ENCODE data around the gene ELOVL3.

- TF ChIP-seq CTCF (IDR thresholded peaks at IDR 0.05; ENCODE audit: insufficient read depth, low read length) = no peak
- no peak for TF ChIP-seq GABPA (IDR thresholded peaks at IDR 0.05; ENCODE audit: low read depth)
- TF ChIP-seq POLR2AphosphoS5 (IDR thresholded peaks at IDR 0.05; ENCODE audit: low read depth) = no peak
- TF ChIP-seq REST (IDR thresholded peaks at IDR 0.05; ENCODE audit: insufficient replicate concordance, low read depth) = no peak
Observed at GRCh38 chr10:102225646-102226541, at the start of gene ELOVL3.
